DLD1 (cell line): Measurements from ENCODE around the gene ZNF8.
"Not testable (repeated sequence)": the region's sequence is repeated elsewhere in the genome, so short reads cannot be mapped to it uniquely, and the experiment has no call there.

Experiments used
- in situ Hi-C: cut with HindIII; loops from 2 replicates; pipeline ENCODE4 v1.10.0; 2017; ENCODE audit warnings: low sequenced_read_pairs

Gene ZNF8

GRCh38 chr19:58334691-58335249 lies 56.0 kb downstream of the ZNF8 start:
- in situ Hi-C loops, result no loop called here

GRCh38 chr19:58335630-58336029 lies 56.9 kb downstream of the ZNF8 start:
- in situ Hi-C loops, result no loop called here

DNA sequence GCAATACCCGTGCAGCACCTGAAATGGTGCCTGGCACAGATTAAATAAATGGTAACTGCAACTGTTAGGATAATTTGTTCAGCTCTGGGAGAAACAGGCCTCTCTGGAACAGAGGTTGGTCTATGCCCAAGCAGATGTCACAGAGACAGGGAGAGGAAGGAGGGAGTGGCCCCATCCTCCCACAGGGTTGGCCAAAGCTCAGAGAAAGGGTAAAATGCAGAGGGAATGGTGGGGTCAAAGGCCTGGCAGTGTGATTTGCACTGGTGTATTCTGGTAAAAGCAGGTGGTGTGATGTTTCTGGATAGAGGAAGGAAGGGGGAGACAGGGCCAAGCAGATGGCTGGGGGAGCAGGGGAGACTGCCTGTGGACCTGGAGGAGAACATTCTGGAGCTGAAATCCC lies 57.5 kb downstream of the ZNF8 start:
- in situ Hi-C loops, result no loop called here

GRCh38 chr19:58336820-58337219 lies 58.1 kb downstream of the ZNF8 start:
- in situ Hi-C loops, result no loop called here

- in situ Hi-C loops, result no loop called here
Measured at GRCh38 chr19:58338336-58338735, 59.6 kb downstream of the ZNF8 start.

DNA sequence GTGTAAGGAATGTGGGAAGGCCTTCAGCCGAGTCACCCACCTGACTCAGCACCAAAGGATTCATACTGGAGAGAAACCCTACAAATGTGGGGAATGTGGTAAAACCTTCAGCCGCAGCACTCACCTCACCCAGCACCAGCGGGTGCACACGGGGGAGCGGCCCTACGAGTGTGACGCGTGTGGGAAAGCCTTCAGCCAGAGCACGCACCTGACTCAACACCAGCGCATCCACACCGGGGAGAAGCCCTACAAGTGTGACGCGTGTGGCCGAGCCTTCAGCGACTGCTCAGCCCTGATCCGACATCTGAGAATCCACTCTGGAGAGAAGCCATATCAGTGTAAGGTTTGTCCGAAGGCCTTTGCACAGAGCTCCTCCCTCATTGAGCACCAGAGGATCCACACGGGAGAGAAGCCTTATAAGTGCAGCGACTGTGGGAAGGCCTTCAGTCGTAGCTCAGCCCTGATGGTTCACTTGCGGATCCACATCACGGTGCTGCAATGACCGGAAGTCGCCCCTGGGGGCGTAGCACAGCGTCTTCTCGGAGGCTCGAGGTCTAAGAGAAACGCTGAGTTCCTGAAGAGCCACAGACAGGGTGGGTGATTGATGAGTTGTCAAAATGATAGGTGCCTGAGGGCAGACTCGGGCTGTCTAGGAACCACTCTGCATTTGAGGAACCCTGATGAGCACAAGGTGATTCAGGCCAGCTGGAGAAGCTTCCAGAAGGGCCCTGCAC lies 60.2 kb downstream of the ZNF8 start:
- in situ Hi-C loops, result no loop called here

- in situ Hi-C loops, result no loop called here
Measured at GRCh38 chr19:58345558-58345957, 66.8 kb downstream of the ZNF8 start.

DNA sequence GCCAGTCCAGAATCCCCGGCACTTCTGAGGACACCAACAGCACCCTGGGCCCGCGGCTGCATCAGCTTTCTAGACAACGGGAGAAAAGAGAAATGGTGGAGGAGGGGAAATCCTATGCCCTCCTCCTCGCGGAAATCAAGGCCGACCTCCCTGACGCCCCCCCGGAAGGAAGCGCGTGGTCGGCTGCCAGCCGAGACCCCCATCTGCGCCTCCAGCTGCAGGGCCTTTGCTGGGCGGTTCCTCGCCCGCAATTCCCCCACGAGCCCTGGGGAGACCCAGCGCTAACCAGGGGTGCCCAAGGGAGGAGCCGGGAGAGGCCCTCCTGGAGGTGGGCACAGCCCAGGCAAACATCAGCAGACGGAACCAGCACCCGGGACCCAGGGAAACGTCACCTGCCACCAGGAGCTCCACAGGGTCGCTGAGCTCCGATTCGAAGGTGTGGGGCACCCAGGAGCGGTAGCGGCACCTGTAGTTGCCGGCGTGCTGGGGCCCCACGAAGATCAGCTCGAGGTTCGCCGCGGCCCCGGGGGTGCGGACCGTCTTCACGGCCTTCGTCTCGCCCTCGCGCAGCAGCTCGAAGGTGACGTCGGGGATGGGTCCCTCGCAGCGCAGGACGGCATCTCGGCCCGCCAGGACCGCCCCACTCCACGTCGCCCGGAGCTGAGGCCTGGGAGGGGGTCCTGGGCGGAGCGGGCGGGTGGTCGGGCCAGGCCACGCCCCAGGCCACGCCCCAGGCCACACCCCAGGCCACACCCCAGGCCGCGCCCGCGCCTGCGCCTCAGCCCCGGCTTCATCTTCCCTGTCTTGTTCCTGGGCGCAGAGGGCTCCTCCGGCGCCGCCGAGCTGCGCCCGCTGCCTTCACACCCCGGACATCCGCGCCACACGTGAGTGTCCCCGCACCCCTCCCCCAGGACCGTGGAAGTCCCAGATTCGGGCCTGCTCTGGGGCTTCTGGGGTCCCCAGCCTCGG lies 68.5 kb downstream of the ZNF8 start:
- in situ Hi-C loops, result no loop called here

DNA sequence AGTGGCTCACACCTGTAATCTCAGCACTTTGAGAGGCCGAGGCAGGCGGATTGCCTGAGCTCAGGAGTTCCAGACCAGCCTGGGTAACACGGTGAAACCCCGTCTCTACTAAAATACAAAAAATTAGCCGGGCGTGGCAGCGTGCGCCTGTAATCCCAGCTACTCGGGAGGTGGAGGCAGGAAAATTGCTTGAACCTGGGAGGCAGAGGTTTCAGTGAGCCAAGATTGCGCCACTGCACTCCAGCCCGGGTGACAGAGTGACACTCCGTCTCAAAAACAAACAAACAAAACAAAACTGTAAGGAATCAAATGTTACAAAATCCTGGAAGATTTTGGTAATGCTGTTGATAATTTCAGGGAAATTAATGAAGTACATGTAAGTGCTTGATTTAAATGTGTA lies 69.3 kb downstream of the ZNF8 start:
- in situ Hi-C loops, result not testable (repeated sequence)

DNA sequence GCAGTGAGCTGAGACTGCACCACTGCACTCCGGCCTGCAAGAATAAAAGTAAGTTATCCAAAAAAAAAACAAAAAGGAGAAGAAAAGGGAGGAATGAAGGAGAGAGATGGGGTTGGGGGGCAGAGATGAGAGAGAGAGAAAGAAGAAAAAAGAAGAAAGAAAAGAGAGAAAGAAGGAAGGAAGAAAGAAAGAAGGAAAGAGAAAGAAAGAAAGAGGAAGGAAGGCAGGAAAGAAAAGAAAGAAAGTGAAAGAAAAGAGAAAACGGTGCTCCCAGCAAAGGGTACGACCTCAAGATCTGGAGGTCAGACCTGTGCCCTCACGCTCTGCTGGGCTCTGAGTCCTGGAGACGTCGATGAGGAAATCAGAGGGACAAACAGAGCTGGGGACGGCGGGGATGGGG lies 70.8 kb downstream of the ZNF8 start:
- in situ Hi-C loops, result no loop called here

DNA sequence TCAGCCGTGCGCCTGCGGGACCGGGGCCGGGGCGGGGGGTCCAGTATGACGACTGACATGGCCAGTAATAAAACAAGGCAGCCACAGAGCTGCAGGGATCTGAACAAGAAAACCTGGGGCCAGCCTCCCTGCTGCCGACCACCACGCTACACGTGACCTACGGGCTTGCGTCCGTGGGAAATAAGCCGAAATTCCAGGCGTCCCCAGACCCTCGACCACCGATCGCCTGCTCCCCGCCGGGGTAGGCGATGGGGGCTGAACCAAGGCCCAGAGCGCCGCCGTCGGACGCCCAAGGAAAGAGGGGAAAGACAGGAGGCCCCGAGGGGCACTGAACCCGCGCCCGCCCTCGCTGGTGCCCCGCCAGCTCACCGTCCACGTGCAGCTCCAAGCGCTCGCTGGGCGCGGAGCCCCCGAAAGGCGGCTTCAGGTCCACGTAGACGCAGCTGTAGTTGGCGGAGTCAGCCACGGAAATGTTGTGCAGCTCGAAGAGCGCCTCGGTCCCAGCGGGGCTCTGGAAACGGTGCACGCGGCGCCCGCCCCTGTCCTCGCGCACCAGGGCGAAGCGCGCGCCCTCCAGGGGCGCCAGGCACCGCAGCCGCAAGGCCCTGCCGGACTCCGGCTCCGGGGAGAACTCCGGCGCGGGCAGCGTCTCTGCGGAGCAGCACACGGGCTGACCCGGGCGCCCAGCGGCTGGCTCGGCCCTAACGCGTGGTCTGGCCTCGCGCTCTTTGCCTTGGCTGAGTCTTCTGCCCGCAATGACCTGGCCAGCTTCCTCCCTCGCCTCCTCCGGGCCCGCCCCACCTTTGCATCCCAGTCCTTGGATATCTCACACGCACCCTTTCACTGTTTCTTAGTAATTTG lies 71.5 kb downstream of the ZNF8 start:
- in situ Hi-C loops, result no loop called here

- in situ Hi-C loops, result no loop called here
Measured at GRCh38 chr19:58350871-58351557, 72.3 kb downstream of the ZNF8 start.

- in situ Hi-C loops, result no loop called here
Measured at GRCh38 chr19:58351558-58351878, 72.8 kb downstream of the ZNF8 start.

- in situ Hi-C loops, result no loop called here
Measured at GRCh38 chr19:58351990-58352755, 73.4 kb downstream of the ZNF8 start.
